SIG-M5 (cell line): ENCODE results near the gene FBXO7.

ENCODE experiments used
- DNase-seq: peaks from one replicate; lab custom pipeline; 2025; lab: John Stamatoyannopoulos, UW

FBXO7 gene

GRCh38 chr22:32490279-32490678 lies 15.7 kb downstream of the FBXO7 start:
- no peak for DNase-seq

- DNase-seq = no peak
Observed at GRCh38 chr22:32492111-32492510, 17.5 kb downstream of the FBXO7 start.

- no peak for DNase-seq
Observed at GRCh38 chr22:32493551-32493950, 18.9 kb downstream of the FBXO7 start.

- no peak for DNase-seq
Observed at GRCh38 chr22:32494971-32495370, 20.4 kb downstream of the FBXO7 start.

- no peak for DNase-seq
Observed at GRCh38 chr22:32499666-32500065, 25.1 kb downstream of the FBXO7 start.

- no peak for DNase-seq
Observed at GRCh38 chr22:32501836-32502752, 27.5 kb downstream of the FBXO7 start.

- no peak for DNase-seq
Observed at GRCh38 chr22:32509045-32509444, 34.4 kb downstream of the FBXO7 start.

GRCh38 chr22:32511274-32511673 lies 36.7 kb downstream of the FBXO7 start:
- no peak for DNase-seq

- no peak for DNase-seq
Observed at GRCh38 chr22:32511776-32512175, 37.2 kb downstream of the FBXO7 start.

GRCh38 chr22:32512267-32512982 lies 37.8 kb downstream of the FBXO7 start:
- no peak for DNase-seq

GRCh38 chr22:32515084-32515483 lies 40.5 kb downstream of the FBXO7 start:
- DNase-seq = no peak

GRCh38 chr22:32517488-32517887 lies 42.9 kb downstream of the FBXO7 start:
- no peak for DNase-seq

- no peak for DNase-seq
Observed at GRCh38 chr22:32517921-32518320, 43.3 kb downstream of the FBXO7 start.

GRCh38 chr22:32518381-32518780 lies 43.8 kb downstream of the FBXO7 start:
- DNase-seq = no peak

GRCh38 chr22:32518848-32519247 lies 44.2 kb downstream of the FBXO7 start:
- no peak for DNase-seq

GRCh38 chr22:32520612-32521011 lies 46.0 kb downstream of the FBXO7 start:
- no peak for DNase-seq

GRCh38 chr22:32522237-32522636 lies 47.6 kb downstream of the FBXO7 start:
- no peak for DNase-seq

- no peak for DNase-seq
Observed at GRCh38 chr22:32527756-32528155, 53.1 kb downstream of the FBXO7 start.

- DNase-seq = no peak
Observed at GRCh38 chr22:32528316-32528715, 53.7 kb downstream of the FBXO7 start.

GRCh38 chr22:32528984-32529982 lies 54.7 kb downstream of the FBXO7 start:
- DNase-seq = no peak

- no peak for DNase-seq
Observed at GRCh38 chr22:32531228-32531627, 56.6 kb downstream of the FBXO7 start.
